GM12878 (cell line): ENCODE measurements around the gene C1QTNF9. TPM values are rescaled to one million over a fixed set of nuclear protein-coding genes. Genes with fewer than 3 reads are reported as not detected.

Experiments used
- ATAC-seq: fragments of 200-7000 bp; cut with Tn5 transposase; 3 replicates; pipeline ENCODE4 v1.9.1; 2020; ENCODE audit warnings: mild to moderate bottlenecking, moderate library complexity
- BruUV-seq: library from RNA; stranded (reverse); fragments of 400-500 nt; replicated peaks from 2 replicates; lab custom pipeline; 2021; lab: Mats Ljungman, UMichigan
- CTCF ChIA-PET: fragments of 300-600 bp; sonication (Branson Sonifier 250); formaldehyde crosslinking; extraction: SDS; loops from one replicate; lab custom pipeline; 2021; ENCODE audit warnings: inconsistent platforms; lab: Yijun Ruan, JAX
- POLR2A ChIA-PET: fragments of 350-600 bp; formaldehyde crosslinking; extraction: SDS; loops from one replicate; lab custom pipeline; 2021; ENCODE audit warnings: inconsistent platforms; lab: Charles Lee
- RAD21 ChIA-PET: fragments of 300-600 bp; sonication (Branson Sonifier 250); formaldehyde crosslinking; loops from one replicate; lab custom pipeline; 2023; ENCODE audit warnings: antibody characterized with exemption; ENCODE audit not compliant: unreplicated experiment; lab: Charles Lee
- SMC1A ChIA-PET: fragments of 300-600 bp; sonication (Branson Sonifier 250); formaldehyde crosslinking; loops from one replicate; lab custom pipeline; 2023; ENCODE audit not compliant: unreplicated experiment, uncharacterized antibody; lab: Charles Lee
- DNase-seq: peaks from one replicate; pipeline ENCODE4 v3.0.0-alpha.2; 2011; ENCODE audit warnings: low read depth, low spot score
- FAIRE-seq: peaks from 3 replicates; lab custom pipeline; 2011; peaks lifted over from hg19 to GRCh38; lab: Jason Lieb, UNC
- H2AFZ ChIP-seq: 2 replicates; pipeline ENCODE4 v1.6.0; 2011; ENCODE audit warnings: low read depth, low read length, control low read depth; ENCODE audit not compliant: control insufficient read depth
- H3K27ac ChIP-seq: 2 replicates; pipeline ENCODE4 v1.5.1; 2011; ENCODE audit warnings: control low read depth; ENCODE audit not compliant: control insufficient read depth, insufficient read depth
- H3K27me3 ChIP-seq, 2 experiments: replicated peaks in 1 of 2; 2 replicates each; pipeline versions ENCODE4 v1.6.0 to v1.6.1; 2011; ENCODE audit warnings: low read length in 1 of 2; ENCODE audit not compliant: control insufficient read depth in 2 of 2, insufficient read depth in 2 of 2
- H3K36me3 ChIP-seq, 2 experiments: 2 replicates each; pipeline ENCODE4 v1.5.1; 2011; ENCODE audit warnings: low read length in 1 of 2; ENCODE audit not compliant: control insufficient read depth in 2 of 2, insufficient read depth in 2 of 2
- H3K4me1 ChIP-seq: 2 replicates; pipeline ENCODE4 v1.6.1; 2011; ENCODE audit warnings: mild to moderate bottlenecking, low read length, moderate library complexity, mixed read lengths; ENCODE audit not compliant: control insufficient read depth, insufficient read depth
- H3K4me2 ChIP-seq: 2 replicates; pipeline ENCODE4 v1.6.0; 2011; ENCODE audit warnings: control low read depth; ENCODE audit not compliant: control insufficient read depth, insufficient read depth
- H3K4me3 ChIP-seq: fragments of 200-600 bp; sonication (generic); 2 replicates; pipeline ENCODE4 v1.5.1; 2016
- H3K79me2 ChIP-seq: 2 replicates; pipeline ENCODE4 v1.6.0; 2011; ENCODE audit warnings: low read length; ENCODE audit not compliant: control insufficient read depth, insufficient read depth
- H3K9ac ChIP-seq: 2 replicates; pipeline ENCODE4 v1.8.0; 2011; ENCODE audit warnings: low read length, control low read depth, mixed read lengths; ENCODE audit not compliant: control insufficient read depth, insufficient read depth
- H3K9me3 ChIP-seq: replicated peaks from 3 replicates; pipeline ENCODE4 v1.5.1; 2011; ENCODE audit warnings: mild to moderate bottlenecking, low read length; ENCODE audit not compliant: control insufficient read depth, insufficient read depth
- H4K20me1 ChIP-seq: 2 replicates; pipeline ENCODE4 v1.6.0; 2011; ENCODE audit not compliant: control insufficient read depth, insufficient read depth
- CHD1 ChIP-seq: IDR thresholded peaks from 2 replicates; pipeline ENCODE4 v1.6.1; 2012; ENCODE audit warnings: low read depth, low read length, improper control_type of control experiment
- E2F4 ChIP-seq: IDR thresholded peaks from 2 replicates; pipeline ENCODE4 v1.6.1; 2012; ENCODE audit warnings: low read depth, low read length, improper control_type of control experiment
- JUNB ChIP-seq: IDR thresholded peaks from 2 replicates; pipeline ENCODE4 v1.6.1; 2016; ENCODE audit warnings: antibody characterized with exemption, mild to moderate bottlenecking
- MYC ChIP-seq: IDR thresholded peaks from 2 replicates; pipeline ENCODE4 v1.6.1; 2011; ENCODE audit warnings: mild to moderate bottlenecking, low read length, moderate library complexity, inconsistent platforms; ENCODE audit not compliant: insufficient read depth, insufficient replicate concordance, insufficient read length, severe bottlenecking
- NBN ChIP-seq: fragments of 450-650 bp; IDR thresholded peaks from 2 replicates; pipeline ENCODE4 v1.6.1; 2016
- NR2C2 ChIP-seq: IDR thresholded peaks from 2 replicates; pipeline ENCODE4 v1.6.1; 2011; ENCODE audit warnings: borderline replicate concordance, low read depth; ENCODE audit not compliant: control insufficient read depth, insufficient read length
- NR2F1 ChIP-seq: fragments of 450-650 bp; conservative IDR thresholded peaks from 2 replicates; pipeline ENCODE4 v1.6.1; 2017; ENCODE audit warnings: mild to moderate bottlenecking
- PKNOX1 ChIP-seq: fragments of 450-650 bp; IDR thresholded peaks from 2 replicates; pipeline ENCODE4 v1.6.1; 2016; ENCODE audit warnings: mild to moderate bottlenecking
- RCOR1 ChIP-seq: conservative IDR thresholded peaks from 2 replicates; pipeline ENCODE4 v1.6.1; 2012; ENCODE audit warnings: low read depth, low read length, improper control_type of control experiment
- TCF3 ChIP-seq: IDR thresholded peaks from 2 replicates; pipeline ENCODE4 v1.6.1; 2012; ENCODE audit warnings: low read depth, mild to moderate bottlenecking, low read length, borderline replicate concordance; ENCODE audit not compliant: insufficient read depth
- YBX1 ChIP-seq: fragments of 450-650 bp; IDR thresholded peaks from 2 replicates; pipeline ENCODE4 v1.6.1; 2016; ENCODE audit warnings: antibody characterized with exemption
- ZZZ3 ChIP-seq: IDR thresholded peaks from 2 replicates; pipeline ENCODE4 v1.6.1; 2011; ENCODE audit warnings: low read depth; ENCODE audit not compliant: control insufficient read depth, insufficient read length
- WGBS: methylation state at CpG from one replicate; pipeline ENCODE4 v1.1.6; 2016; ENCODE audit warnings: low lambda C conversion rate; ENCODE audit not compliant: insufficient replicate concordance, insufficient coverage; ENCODE audit errors: missing lambda C conversion rate; 5-methylcytosine and 5-hydroxymethylcytosine counted together
- in situ Hi-C: fragments of 300-500 bp; cut with MboI; formaldehyde crosslinking; loops from 9 replicates; pipeline ENCODE4 v1.14.3; 2018; ENCODE audit warnings: mixed read lengths
- intact Hi-C: fragments of 100-400 bp; cut with micrococcal nuclease; formaldehyde crosslinking; loops from one replicate; pipeline ENCODE4 v1.14.2; 2022; ENCODE audit not compliant: unreplicated experiment
- polyA plus RNA-seq, 11 experiments: library from polyadenylated mRNA; depleted of rRNA in 4 of 11; unstranded in 6 of 11; stranded (reverse) in 5 of 11; fragments of >200 nt; fragmentation: Nextera tagmentation in 4 of 11; fragmentation: Illumina TruSeq in 1 of 11; extraction: Ambion mirVana in 4 of 11; extraction: Trizol in 1 of 11; gene quantifications; 1 replicate in 1 of 11; 2 replicates in 10 of 11; pipeline versions ENCODE4 v1.2.1 to v1.2.3, GENCODE V29; 2011 to 2016; ENCODE audit warnings: inconsistent platforms in 2 of 11, missing spikeins in 2 of 11, low read depth in 1 of 11
- total RNA-seq, 4 experiments: library from RNA; depleted of rRNA in 3 of 4; stranded (reverse); fragments of >200 nt in 3 of 4; fragmentation: Illumina TruSeq in 1 of 4; extraction: Trizol in 1 of 4; gene quantifications; 2 replicates each; pipeline versions ENCODE4 v1.2.1 to v1.2.3, GENCODE V29; 2013 to 2021

The C1QTNF9 gene
- total and polyA plus RNA-seq, 10 of the 15 experiments (the other 5 are each of a cell fraction or from before 2014, with no cell fraction given) = not detected

GRCh38 chr13:24353736-24354135, 44.4 kb downstream of the C1QTNF9 start:
- TF ChIP-seq JUNB (no peak), CHD1 (no peak), NBN (no peak), YBX1 (no peak), MYC (no peak), RCOR1 (no peak), ZZZ3 (no peak), E2F4 (no peak), NR2C2 (no peak), NR2F1 (no peak), TCF3 (no peak), PKNOX1 (no peak)
- TF ChIP-seq, all 136 proteins: peak for 0
- ChIA-PET POLR2A (no interaction called here), RAD21 (no interaction called here), SMC1A (no interaction called here), CTCF (no interaction called here)
- Histone ChIP-seq H3K79me2 (no peaks in the 10 kb centered on the region), H3K9me3 (peaks cover 2% of the 10 kb centered on the region; the same call in 2 of the 3 replicates), H2AFZ (no peak overlapping the region), H3K4me3 (no peak overlapping the region), H3K4me2 (no peak overlapping the region), H3K27ac (no peak overlapping the region), H3K9ac (no peak overlapping the region), H4K20me1 (no peaks in the 10 kb centered on the region), H3K27me3 (no peaks in the 10 kb centered on the region), H3K36me3 (no peaks in the 10 kb centered on the region), H3K4me1 (no peaks in the 10 kb centered on the region)
- WGBS = 33% methylated on average over 1 of the region's 1 CpG
- ATAC-seq (no peak), DNase-seq (no peak), FAIRE-seq (no peak)
- in situ Hi-C loops = no loop called here
- no TSS peak for BruUV-seq
- intact Hi-C loops = loop anchor here (10.0 kb wide), 1 partner anchor 1419 kb away; no protein-coding TSS in a partner anchor
